Cortex of kidney (tissue), 1 donor: ENCODE data around the gene FMN1.

Experiments used
- DNase-seq: peaks from one replicate; lab custom pipeline; 2025; lab: John Stamatoyannopoulos, UW

Gene FMN1

DNA sequence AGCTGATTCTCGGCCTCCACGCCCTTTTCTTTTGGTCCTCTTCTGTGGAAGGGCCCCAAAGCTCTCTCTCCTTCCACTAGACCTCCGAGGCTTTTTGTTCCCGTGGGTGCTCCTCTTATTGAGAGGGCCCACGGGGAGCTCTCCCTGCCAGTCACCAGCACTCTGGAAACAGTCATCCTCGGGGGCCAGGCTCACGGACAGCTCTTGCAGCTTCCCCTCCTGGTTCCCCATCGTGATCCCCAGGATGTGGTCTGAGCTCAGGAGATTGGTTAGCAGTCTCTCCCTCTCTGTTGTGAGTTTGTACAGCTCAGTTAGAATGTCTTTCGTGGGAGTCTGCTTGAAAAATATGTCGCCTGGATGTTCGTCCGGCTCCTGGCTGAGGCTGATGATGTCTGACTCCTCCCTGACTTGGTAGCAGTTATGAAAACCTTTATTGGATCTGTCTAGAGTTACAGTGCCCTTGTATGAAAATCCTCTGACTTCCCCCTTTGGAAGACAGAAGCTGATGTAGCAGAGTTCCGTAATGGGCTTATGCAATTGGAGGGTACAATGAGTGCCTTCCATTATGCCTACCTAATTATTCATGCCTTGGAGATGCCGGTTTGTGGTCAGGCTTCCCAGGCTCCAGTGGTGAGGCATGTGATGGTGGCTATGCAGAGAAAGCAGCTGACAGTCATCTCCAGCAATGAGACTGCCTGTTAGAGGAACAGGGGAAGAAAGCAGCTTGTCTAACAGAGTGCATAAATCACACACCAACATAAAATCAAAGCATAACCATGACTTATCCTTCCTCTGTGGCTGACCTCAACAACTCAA, 40.0 kb downstream of the FMN1 start:
- no peak for DNase-seq

DNA sequence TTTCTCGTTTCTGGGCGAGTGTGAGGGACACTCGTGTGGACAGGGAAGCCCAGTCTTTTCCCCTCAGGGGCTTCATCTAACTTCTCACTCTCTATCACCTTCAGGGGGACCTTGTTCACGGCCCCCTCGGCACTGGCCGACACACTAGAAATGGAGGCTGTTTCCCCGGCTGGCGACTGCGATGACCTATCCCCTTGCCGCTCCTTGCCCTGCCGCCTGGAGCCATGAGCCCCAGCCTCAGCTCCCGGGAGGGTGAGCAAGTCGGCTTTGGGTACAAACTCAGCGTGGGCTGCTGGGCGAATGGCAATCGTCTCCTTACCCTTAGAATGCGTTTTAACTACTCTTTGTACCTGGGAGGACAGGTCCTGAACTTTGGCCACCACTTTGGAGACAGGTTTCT, 41.0 kb downstream of the FMN1 start:
- no peak for DNase-seq

DNA sequence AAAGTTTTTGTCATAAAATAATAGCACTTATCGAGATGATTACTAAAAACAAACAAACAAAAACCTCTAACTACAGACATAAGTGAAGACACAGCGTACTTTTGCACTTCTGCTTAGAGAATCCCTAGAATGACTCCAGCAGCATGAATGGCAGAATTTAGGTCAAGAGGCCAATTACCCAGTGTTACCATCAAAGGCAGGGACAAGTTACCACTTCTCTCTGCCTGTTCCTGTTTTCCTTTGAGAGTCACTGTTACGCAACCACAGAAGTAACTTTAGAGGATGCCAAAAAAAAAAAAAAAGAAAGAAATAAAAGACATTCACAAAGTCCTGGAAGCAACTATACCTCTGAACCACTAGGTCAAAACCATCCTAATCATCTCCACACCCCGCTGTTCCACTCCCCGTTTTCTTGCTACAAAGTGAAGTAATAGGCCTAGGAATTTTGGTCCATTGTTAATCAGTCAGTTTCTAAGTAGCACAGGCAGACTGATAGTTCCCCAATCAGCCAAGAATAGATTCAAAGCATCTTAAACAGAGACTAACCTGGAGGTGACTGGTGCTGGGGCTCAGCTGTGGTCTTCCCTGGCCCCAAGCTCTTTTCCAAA, 41.9 kb downstream of the FMN1 start:
- no peak for DNase-seq

DNA sequence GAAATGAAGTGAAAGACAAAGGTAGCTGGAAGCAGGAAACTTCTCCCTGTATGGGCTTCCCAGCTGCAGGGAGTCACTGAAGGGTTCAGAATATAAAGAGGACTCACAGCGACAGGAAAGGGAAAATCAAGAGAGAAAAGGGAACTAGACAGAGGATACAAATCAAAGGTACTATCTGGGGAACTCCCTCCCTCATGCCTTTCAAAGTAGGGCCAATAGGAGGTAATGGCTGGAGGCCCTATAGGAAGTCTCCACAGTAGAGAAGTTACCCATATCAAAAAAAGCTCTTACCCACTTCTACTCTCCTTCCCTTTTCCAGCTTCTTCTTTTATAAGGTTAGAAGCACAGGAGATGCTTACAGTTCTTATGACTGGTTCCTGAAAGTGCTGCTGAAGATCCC, 43.5 kb downstream of the FMN1 start:
- DNase-seq, result no peak

DNA sequence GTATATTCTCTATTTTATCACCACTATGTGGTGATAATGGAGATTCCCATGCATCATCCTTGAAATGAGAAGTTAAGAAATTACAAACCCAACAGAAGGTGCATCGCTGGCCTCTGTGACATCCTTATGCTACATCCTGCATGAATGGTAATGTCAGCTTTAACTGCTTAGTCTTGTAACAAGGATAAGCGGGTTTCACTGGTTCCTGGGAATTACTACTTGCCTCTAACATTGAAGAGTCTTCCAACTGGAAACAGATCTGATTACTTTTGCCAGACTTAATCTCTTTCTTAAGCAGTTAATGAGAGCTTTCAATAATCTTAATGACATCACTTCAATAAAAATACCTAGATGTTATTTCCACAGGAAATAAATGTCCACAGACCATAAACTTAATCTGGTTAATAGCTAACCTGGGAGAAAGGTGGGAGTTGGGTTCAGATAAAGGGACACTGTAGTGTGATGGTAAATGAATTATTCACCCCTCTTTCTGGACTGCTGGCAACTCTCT, 44.0 kb downstream of the FMN1 start:
- no peak for DNase-seq

DNA sequence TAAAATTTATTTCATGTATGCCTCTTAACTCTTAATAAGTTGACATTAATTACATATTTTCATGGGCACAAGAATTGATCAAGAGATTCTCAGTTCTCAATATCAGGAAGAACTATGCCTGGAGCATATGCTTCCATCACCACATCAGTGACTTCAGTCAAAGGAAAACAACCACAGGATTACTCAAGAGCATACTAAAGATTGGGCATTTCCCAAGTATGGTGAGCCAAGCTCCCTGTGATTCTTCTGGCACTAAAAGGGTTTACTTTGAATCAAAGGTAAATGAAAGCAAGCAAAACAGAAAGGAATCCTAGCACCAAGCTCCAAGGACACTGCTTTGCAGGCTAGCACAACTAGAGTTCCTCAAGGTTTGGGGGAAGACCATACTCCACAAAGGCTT, 44.6 kb downstream of the FMN1 start:
- DNase-seq, result no peak

DNA sequence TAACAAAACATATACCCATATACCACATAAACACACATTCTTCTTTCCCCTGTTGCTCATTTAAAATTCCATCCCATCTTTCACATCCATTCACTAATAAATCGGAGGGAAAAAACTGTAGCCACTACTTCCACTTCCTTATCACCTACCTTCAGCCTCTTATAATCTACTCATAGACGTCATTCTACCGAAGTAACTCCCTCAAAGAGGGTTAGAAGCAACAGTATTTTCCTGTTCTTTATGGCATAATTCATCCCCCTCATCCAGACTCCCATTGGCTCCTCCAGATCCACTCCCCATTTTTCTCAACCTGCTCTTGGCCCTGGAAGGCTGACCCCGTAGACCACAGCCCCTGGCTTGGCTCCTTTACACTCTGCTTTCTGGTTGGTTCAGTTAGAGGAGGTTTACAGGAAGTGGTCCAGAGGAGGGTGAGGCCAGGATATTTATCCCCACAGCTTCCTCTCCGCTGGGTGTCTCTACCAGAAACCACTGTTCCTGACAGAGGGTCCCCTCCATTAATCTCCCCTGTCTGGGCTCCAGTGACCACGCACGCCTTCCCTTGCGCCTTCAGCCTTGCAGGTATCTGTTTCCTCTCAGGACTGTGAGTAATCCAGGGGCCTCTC, 46.3 kb downstream of the FMN1 start:
- no peak for DNase-seq

DNA sequence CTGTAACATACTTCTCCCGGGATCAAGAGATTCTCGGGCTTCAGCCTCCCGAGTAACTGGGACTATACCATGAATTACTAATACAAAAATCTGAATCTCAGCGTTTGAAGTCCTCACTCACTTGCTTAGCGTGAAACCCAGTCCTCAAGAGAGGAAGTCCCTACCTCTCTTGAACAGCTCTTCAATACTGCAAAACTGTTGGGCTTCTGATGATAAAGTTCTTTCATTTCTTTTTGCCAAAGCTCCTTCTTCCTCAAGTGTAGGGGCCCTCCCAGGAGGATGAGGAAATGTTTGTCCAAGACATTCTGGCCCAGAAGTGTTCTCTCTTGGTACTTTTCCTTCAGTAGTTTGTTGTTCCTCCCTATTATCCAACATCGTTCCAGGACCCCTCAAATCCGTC, 48.5 kb downstream of the FMN1 start:
- no peak for DNase-seq

DNA sequence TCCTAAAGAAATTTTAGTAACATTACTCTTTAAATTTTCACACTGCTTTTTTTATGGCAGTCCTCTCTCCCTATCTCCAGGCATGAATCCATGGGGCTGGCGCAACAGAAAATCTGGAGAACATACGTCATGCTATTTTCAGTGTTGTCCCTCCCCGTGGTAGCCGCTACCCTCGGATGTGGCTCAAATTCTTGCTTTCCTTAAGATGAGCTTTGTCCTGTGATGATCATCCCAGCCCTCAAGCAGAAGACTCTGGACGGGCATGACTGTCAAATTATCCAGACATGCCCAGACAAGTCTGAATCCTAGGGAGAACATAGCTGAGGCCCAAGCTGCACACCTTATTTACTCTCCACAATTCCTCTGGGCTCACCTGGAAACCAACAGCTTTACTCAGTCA, 49.1 kb downstream of the FMN1 start:
- no peak for DNase-seq

DNA sequence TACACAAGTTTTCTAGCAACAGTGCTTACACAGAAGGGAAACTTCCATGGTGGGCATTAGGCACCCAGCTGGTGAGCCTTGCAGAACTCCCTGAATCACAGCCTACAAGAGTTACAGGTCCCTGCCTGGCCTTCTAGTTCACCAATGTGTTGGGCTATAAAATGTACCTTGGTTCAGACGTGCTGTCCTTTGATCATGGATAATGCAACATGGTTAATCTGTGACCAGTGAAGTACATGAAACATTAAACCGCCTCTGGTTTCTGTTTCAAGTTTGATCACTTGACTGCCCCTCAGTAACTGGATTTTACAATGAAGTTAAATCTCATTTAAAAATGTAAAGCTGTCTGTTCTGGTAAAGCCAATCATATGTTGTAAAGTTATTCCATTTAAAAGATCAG, 51.8 kb downstream of the FMN1 start:
- no peak for DNase-seq

DNA sequence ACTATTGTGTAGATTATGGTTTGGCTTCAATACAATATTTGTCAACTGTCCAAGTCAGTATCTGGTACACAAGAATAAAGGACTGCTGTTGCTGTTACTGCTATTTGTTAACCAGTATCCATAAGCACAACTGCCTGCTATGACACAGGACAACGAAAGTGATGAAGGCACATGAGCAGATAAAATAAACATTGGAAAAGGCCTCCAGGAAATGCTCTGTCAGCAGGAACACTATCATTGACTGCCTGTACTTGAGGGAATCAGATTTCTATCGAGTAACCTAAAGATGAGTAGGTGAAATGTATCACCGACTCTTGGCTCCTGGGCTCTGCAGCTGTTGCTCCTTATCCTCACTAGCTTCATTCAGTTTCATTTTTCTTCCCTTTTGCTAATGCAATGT, 56.5 kb downstream of the FMN1 start:
- no peak for DNase-seq

DNA sequence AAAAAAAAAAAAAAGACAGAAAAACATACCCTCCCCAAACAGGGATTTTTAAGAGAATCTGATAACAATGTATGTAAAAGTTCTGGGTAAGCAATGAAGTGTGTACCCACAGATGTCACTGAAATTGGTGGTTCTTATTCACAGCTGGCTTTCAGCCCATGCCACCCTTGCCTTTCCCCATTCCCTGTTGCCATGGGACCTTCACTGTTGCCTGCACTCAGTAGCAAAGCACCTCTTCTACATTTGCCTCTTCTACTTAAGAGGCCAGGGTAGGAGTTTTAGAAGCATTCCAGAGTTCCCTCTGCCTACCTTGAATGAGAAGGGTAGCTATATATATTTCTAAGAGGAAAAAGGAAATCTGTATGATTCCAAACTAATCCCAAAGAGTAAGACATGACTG, 57.4 kb downstream of the FMN1 start:
- no peak for DNase-seq

DNA sequence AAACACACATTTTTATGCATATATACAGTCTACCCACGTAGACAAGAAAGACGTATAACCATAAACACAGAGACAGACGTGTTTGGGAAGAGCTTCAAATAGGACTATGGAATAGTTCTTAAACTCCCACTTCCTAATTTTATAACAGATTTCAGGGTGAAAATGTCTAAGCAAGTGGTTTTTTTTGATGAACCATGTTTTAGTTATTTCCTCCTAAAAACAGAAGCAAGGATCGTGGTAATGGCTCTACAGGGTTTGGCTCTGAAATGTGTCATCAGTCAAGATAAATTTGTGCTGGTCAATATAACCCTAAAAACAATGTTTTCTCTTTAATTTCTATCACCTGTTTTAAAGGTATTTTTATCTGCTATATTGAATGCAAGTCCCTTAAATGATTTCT, 58.2 kb downstream of the FMN1 start:
- DNase-seq, result no peak

DNA sequence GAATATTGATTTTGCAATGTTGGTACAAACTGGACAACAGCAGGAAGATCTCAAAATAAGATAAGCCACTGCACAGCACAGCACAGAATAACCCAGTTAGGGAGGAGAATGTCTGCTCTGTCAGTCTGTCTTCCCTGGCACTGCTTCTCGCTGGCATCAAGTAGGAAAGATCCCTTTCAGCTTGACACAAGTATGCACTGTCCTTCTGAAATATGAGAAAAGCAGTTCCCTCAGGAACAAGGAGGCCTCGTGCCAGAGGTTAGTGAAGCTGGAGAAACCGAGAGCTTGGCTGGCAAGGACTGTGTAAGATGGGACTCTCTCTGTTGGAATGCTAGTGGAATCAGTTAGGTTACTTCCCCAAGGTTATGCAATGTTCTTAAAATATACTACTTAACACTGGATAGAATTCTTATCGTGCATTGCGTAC, 59.1 kb downstream of the FMN1 start:
- DNase-seq, result no peak

DNA sequence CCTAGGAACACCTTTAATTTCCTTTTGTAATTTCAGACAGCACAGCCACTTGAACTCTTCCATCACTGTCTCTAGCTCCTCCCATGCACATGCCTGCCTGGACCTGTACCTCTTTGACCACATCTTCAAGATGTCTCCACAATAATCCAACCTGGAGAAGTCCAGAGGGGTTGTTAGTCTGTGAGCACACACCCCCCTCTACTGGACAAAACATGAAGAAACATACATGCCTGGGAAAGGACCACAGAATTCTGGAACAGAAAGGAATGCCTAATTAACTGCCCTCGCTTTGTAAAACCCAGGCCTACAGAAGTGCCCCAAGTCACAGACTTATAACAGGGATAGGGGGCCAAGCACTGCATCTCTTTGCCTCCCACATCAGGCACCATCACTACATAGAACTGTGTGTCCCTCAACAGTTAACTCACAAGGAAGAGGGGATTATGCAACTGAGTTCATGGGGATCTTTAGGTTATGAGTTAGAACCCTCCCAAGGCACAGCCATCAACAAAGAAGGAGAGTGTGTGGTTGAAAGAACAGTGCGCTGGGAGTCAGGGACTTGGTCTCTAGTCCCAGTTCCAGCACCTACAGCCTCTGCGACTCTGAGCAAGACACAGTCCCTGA, 61.7 kb downstream of the FMN1 start:
- DNase-seq, result no peak

DNA sequence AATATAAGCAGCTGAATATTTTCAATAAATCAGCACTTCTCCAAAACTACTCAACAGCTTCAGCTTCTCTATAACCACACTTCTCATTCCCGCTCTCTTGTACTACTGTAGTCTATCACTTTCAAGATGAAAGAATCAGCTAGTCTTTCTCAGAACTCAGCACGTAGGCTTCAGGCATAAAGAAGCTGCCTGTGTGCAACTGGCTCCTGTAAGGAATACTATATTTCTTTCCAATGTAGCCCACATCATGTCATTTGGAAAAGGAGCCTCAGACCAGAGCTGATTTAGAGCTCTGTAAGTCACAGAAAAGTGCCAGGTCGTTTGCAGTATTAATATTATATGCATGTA, 62.3 kb downstream of the FMN1 start:
- no peak for DNase-seq

DNA sequence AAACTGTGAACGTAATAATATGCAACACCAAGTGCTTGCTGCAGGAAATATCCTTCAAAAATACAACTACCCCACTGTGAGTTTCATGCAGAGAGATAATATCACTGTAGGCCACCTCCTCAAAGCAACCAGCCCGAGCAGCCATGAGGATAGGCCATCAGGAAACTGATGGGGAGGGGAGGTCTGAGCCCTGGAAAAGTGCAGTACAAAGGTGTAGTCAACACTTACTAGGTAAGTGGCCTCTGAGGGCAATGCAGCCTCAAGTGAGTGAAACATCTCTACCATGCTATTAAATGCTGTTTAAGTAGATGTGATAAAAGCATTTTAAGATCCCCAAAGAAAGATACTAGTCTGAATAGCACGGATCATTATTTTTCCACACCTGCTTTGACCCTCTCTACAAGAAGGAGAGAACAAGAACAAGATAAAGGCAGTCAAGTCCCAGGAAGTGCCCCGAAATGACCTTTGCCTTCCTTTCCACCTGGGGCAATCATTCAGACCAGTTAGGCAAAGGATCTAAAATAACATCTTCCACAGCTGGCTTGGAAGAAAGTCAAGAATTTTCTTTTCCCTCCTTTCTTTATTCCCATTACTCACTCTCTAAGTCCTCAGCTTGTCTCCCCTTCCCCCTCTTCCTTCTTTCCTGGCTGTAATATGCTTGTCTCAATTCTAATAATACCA, 62.8 kb downstream of the FMN1 start:
- DNase-seq, result no peak

DNA sequence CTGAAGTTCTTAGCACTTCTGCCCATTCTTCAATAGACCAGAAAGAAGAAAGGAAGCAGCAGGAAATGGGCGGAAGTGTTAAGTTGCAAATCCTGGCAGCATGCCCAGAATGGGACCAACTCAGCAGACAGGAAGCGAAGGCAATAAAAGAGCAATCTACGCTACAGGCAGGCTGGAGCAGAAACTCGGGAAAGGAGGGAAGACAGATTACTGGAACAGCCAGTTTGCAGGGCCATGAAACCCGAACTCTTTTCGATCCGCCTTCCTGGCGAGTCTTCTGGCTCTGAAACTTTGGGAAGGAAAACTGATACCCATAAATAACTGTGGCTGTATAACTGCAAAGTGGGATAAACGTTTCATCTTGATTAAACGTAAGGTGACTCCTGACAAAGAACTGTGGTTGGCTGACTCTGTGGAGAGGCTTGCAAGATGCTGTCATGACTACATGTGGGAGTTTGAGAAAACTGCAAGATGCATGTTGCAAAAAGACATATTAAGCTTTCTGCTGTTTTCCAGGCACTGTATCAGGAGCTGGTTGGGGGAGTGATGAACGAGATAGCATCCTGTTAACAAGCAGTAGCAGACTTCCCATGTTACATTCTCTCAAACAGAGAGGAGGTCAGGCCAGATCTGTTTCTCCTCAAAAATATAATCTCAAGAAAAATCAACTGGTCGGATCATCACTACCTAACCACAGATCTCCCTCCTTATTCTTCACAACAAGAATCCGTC, 67.8 kb downstream of the FMN1 start:
- DNase-seq, result no peak

DNA sequence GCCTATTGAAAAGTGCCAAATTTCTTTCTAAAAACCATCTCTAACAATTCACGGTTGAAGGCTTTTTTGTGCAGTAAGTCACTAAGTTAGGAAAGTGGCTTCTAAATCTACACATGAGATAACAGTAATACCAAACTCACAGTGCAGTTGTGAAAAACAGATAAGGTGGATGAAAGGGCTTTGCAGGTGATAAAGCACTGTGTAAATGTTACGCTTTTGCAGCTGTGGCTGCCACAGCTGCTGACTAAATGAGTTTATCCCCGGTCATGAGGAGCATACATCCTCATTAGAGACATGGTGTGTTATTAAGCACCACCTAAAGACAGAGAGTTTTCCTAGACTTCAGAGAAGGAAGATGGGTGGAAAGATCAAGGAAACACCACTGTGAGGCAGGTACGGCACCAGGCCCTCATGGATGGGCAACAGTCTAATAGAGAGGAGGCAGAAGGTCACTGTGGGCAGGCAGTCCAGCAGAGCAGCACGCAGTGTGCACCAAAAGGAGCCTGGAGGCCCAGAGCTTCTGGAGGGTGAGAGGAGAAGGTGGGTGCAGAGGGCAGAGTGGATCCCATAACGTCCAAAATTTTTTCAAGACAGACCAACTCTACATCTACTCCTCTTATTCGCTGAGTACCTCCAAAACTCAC, 68.5 kb downstream of the FMN1 start:
- DNase-seq, result no peak

DNA sequence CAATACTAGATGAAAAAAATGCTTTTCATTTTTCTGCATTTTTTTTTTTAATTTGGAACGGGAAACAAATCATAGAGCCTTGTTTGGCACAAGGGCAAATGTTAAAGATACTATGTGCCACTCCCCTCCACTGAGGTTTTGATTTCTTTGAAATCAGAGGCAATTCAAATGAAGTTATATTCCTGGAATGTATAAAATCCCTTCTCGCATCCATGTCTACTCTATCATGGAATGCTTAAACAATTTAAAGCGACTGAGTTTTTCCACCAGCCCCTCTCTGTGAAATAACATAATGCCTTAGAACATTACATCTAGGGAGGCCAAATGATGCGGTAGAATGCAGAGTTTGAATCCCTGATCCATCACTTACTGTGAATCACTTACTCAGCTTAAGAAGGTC, 69.7 kb downstream of the FMN1 start:
- DNase-seq, result no peak

DNA sequence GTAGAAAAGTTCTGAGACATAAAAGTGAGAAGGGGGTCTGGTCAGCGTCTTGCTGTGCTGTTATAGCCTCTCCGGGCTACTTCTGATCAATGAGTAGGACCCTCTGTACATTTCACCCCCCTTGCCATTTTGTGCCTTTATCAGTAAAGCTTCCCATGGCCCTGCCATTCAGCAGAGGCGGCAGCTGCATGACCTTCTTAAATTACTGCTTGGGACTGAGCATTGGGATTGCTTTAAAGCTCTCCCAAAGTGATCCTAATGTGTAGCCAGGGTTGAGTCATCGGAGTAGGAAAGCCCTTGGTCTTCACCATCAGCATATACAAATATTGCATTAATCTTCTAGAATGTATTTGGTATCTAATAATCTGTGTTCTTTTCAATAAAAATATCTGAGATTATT, 70.2 kb downstream of the FMN1 start:
- DNase-seq, result no peak
